Astrocyte of the cerebellum (primary cell): ENCODE results near the gene PPP1R9B.

Source experiments
- DNase-seq: peaks from one replicate; pipeline ENCODE4 v3.0.0-alpha.2; 2011; ENCODE audit warnings: low read depth
- H3K4me3 ChIP-seq: 2 replicates; pipeline ENCODE4 v1.5.1; 2011; ENCODE audit warnings: mild to moderate bottlenecking, low read depth, low read length, moderate library complexity
- CTCF ChIP-seq: IDR thresholded peaks from 2 replicates; pipeline ENCODE4 v1.5.1; 2012; ENCODE audit warnings: low read length, low read depth, moderate library complexity, mild to moderate bottlenecking; ENCODE audit errors: missing control alignments
- in situ Hi-C: cut with HindIII; loops from 2 replicates; pipeline ENCODE4 v1.10.0; 2017; ENCODE audit warnings: low sequenced_read_pairs

Gene PPP1R9B

GRCh38 chr17:50130559-50131305 is 19.7 kb downstream of the PPP1R9B start:
- no peak for DNase-seq
- H3K4me3 ChIP-seq, result peak overlapping the region; percentile 62
- in situ Hi-C loops, result no loop called here
- TF ChIP-seq CTCF, result no peak

GRCh38 chr17:50129728-50130558 is 20.5 kb downstream of the PPP1R9B start, which contains the start of gene SAMD14:
SAMD14 (minus strand) TSS chr17:50130160; CDS start chr17:50124959, 5,201 bp downstream.
- peak within 1 kb of the TSS; percentile 62 for H3K4me3 ChIP-seq
- in situ Hi-C loops, result no loop called here
- no peak for DNase-seq
- TF ChIP-seq CTCF, result no peak

- in situ Hi-C loops, result no loop called here
- no peak for DNase-seq
- no peak for TF ChIP-seq CTCF
- H3K4me3 ChIP-seq, result peak overlapping the region; percentile 62
These were observed 21.1 kb downstream of the PPP1R9B start for GRCh38 chr17:50129353-50129727.

- in situ Hi-C loops, result no loop called here
- TF ChIP-seq CTCF, result no peak
- DNase-seq, result no peak
- peak overlapping the region; percentile 62 for H3K4me3 ChIP-seq
These were observed 21.8 kb downstream of the PPP1R9B start for GRCh38 chr17:50128441-50129352.

- DNase-seq, result no peak
- peak overlapping the region; percentile 62 for H3K4me3 ChIP-seq
- in situ Hi-C loops, result no loop called here
- no peak for TF ChIP-seq CTCF
These were observed 22.6 kb downstream of the PPP1R9B start for GRCh38 chr17:50127697-50128361.
